HG03025 (cell line): ENCODE results near the gene MYO1D.
"Not testable (repeated sequence)": the region's sequence is repeated elsewhere in the genome, so short reads cannot be mapped to it uniquely, and the experiment has no call there.

ENCODE experiments used
- ATAC-seq: cut with Tn5 transposase; IDR thresholded peaks from one replicate; pipeline ENCODE4 v1.9.1; 2021; ENCODE audit warnings: mild to moderate bottlenecking, moderate library complexity; ENCODE audit not compliant: unreplicated experiment, low FRiP score

Gene MYO1D

DNA sequence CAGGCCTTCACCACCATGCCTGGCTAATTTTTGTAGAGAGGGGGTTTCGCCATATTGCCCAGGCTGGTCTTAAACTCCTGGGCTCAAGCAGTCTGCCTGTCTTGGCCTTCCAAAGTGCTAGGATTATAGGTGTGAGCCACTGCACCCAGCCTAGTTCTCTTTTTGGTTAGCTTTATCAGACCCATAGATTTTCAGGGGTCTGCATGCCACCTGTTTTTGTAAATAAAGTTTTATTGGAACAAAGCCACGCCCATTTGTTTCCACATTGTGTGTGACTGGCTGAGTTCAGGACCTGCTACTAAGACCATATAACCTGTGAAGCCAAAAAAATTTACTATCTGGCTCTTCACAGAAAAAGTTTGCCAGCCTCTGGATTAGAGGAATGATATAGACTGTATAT lies 425.0 kb downstream of the MYO1D start:
- no peak for ATAC-seq

DNA sequence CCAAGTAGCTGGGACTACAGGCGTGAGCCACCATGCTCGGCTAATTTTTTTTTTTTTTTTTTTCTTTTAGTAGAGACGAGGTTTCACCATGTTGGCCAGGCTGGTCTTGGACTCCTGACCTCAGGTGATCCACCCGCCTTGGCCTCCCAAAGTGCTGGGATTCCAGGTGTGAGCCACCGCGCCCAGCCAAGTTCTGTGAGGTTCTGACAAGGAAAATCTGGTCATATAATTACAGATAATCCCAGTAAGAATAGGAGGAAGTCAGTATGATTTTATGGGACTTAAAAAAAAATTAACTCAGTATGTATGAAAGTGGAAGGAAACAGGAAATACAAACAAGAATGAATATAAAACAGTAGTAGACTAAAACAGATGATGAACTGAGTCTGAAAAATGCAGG lies 426.5 kb downstream of the MYO1D start:
- not testable (repeated sequence) for ATAC-seq

DNA sequence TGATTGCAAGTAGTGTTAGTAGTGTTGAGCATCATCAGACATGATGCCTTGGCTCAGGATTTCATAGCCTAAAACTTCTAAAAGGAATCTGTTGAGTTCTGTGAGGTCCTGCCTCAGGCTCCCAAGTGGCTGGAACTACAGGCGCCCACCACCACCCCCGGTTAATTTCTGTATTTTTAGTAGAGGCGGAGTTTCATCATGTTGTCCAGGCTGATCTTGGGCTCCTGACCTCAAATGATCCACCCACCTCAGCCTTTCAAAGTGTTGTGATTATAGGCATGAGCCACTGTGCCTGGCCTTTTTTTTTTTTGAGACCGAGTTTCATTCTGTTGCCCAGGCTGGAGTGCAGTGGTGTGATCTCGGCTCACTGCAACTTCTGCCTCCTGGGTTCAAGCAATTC lies 427.0 kb downstream of the MYO1D start:
- ATAC-seq, result no peak

DNA sequence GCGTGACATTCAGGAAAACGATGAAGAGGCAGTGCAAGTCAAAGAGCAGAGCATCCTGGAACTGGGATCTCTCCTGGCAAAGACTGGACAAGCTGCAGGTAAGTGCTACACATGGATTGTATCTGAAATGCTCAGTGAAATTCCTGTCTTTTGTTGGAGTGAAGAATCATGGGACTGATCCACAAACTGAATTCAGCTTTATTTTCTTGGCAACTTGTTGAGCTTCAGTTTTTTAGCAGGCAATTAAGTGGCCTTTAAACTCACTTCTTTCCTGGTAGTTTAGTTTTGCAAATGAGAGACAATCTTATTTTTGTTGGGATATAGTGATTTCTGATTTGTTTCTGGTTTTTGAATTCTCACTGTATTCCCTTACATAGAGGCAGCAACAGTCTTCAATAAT lies 430.0 kb downstream of the MYO1D start:
- ATAC-seq, result no peak

DNA sequence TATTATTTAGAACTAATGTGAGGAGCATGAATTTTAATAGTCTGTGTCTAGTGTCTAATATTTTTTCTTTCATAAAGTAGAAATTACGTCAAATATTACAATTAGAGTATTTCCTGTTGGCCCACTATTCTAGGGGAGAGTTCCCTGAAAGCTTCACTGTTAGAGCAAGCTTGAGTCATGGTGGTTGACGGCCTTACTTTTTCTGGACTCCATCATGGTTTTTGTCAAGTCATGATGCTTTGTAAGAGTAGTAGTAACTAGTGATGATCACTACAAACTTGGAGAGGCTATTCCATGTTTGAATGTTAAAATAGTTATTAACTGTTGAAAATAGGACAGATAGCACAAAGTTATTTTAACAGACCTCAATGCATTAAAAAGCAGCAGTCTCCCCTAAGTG lies 431.0 kb downstream of the MYO1D start:
- ATAC-seq, result no peak

DNA sequence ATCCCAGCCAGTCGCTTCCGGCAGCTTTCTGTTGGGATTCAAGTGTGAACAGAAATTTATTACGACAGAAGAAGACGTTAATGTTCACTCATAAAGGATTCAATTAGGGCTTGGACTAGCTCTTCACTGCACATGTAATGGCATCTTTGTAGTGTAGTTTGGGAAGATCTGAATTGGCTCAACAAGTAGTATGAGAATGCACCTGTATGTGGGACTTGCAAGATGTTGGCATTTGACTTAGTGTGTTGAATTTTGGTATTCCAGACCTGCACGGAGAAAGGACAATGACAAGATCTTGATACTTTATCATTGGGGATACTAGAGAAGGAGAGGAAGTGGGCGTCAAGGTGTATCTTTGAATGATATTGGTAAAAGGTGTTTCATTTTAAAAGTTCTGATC lies 431.4 kb downstream of the MYO1D start:
- ATAC-seq, result no peak

DNA sequence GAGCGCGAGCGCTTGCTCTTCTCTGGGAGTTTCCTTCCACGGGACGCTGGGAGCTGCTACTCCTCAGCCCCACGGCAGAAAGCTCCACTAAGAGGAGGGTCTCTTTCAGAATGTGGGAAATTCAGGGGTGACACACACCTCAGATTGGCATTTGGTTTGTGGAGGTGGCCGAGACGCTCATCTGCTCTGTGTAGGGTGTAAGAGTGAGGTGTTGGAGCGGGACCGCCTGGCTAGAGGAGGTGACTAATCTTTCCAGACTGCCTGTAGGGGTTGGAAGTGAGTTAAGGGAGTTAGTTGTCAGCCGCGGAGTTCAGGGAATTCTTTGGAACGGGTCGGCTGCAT lies 431.9 kb downstream of the MYO1D start:
- peak; percentile 9 for ATAC-seq

DNA sequence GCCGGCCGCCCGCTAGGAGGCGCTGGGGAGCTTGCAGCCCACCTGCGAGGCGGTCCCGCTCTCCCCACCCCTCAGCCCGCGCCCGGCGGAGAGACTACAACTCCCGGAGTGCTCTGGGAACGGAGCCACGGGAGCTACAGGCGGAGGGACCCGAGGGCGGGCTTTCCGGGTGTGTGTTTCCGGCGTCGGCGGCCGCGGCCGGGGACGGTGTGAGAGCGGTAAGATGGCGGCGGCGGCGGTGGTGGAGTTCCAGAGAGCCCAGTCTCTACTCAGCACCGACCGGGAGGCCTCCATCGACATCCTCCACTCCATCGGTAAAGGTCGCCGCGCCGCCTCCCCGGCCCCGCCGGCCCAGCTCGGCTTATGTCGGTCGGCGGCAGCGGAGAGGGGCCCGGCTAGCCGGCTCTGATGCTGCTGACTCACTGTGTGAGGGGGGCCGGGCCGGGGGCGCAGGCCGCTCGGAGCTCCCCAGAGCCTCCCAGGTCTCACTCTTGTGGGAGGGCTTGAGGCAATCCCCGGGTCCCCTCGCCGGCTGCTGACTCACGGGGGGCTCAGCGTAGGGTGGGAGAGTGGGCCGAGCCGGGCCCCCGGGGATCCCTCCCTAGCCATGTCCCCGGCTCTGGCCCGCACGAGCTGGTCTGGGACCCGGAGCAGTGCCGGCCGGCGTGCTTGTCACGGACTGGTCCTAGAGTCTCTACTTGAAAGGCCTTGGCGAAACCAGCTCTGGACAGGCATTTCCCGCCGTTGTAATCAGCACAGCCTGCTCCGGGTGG lies 432.4 kb downstream of the MYO1D start, which contains the start of gene PSMD11:
PSMD11 (plus strand) TSS at position 210 of the 773 bp plus-strand sequence; CDS start at position 224, 14 bp downstream.
- peak; percentile 87 for ATAC-seq

DNA sequence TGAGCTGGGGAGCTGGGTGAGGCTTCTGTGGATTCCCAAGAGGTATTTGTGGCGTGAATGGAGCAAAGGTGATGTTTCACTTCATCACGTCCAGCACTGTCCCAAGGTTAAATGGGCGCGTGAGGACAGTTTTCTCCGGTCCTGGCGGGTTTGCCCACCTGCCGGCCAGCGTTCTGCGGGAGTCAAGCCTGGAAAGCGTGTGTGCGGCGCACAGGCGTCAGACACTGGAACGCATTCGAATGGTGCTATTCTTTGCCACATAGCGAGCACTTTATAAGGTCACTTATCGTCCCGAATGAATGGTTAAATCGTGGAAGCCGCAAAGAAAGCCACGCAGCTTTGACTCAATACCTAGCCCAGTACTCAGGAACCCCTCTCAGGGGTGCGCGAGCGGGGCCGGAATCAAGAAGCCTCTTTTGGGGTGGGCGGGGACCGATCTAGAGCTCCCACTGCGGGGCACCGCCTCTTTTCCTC lies 433.1 kb downstream of the MYO1D start:
- no peak for ATAC-seq
